GM18505 (cell line): ENCODE results near the gene LIMA1.

Experiments
- ATAC-seq: cut with Tn5 transposase; IDR thresholded peaks from one replicate; pipeline ENCODE4 v1.9.1; 2021; ENCODE audit not compliant: unreplicated experiment
- POLR2A ChIP-seq: IDR thresholded peaks from 4 replicates; pipeline ENCODE4 v1.6.1; 2011; ENCODE audit warnings: borderline replicate concordance; ENCODE audit not compliant: insufficient read depth, insufficient read length; ENCODE audit errors: extremely low read depth

The LIMA1 gene

GRCh38 chr12:50271724-50272247 lies 11.5 kb downstream of the LIMA1 start:
- ATAC-seq: no peak
- no peak for TF ChIP-seq POLR2A

GRCh38 chr12:50268482-50268881 lies 14.8 kb downstream of the LIMA1 start:
- ATAC-seq: no peak
- no peak for TF ChIP-seq POLR2A

GRCh38 chr12:50265770-50266524 lies 17.4 kb downstream of the LIMA1 start:
- no peak for ATAC-seq
- no peak for TF ChIP-seq POLR2A

- ATAC-seq: no peak
- TF ChIP-seq POLR2A: no peak
Observed at GRCh38 chr12:50263832-50264231, 19.5 kb downstream of the LIMA1 start.

- no peak for ATAC-seq
- TF ChIP-seq POLR2A: no peak
Observed at GRCh38 chr12:50261654-50262053, 21.7 kb downstream of the LIMA1 start.

- no peak for ATAC-seq
Observed at GRCh38 chr12:50258167-50258551, 25.2 kb downstream of the LIMA1 start.

GRCh38 chr12:50257236-50258166 lies 25.8 kb downstream of the LIMA1 start:
- ATAC-seq: no peak
- no peak for TF ChIP-seq POLR2A

More at GRCh38 chr12:50258167-50258551, 25.2 kb downstream of the LIMA1 start:
- no peak for TF ChIP-seq POLR2A

- no peak for TF ChIP-seq POLR2A
- no peak for ATAC-seq
Observed at GRCh38 chr12:50256761-50257160, 26.6 kb downstream of the LIMA1 start.

- TF ChIP-seq POLR2A: no peak
- ATAC-seq: no peak
Observed at GRCh38 chr12:50252977-50253602, 30.2 kb downstream of the LIMA1 start.

- no peak for ATAC-seq
- TF ChIP-seq POLR2A: no peak
Observed at GRCh38 chr12:50251619-50252252, 31.6 kb downstream of the LIMA1 start.

- ATAC-seq: no peak
- TF ChIP-seq POLR2A: no peak
Observed at GRCh38 chr12:50249464-50250182, 33.7 kb downstream of the LIMA1 start.

GRCh38 chr12:50248883-50249282 lies 34.4 kb downstream of the LIMA1 start:
- no peak for TF ChIP-seq POLR2A
- ATAC-seq: no peak
